ENCODE measurements around the gene CAPN7.
"Not testable (repeated sequence)": the region's sequence is repeated elsewhere in the genome, so short reads cannot be mapped to it uniquely, and the experiment has no call there.

The CAPN7 gene

DNA sequence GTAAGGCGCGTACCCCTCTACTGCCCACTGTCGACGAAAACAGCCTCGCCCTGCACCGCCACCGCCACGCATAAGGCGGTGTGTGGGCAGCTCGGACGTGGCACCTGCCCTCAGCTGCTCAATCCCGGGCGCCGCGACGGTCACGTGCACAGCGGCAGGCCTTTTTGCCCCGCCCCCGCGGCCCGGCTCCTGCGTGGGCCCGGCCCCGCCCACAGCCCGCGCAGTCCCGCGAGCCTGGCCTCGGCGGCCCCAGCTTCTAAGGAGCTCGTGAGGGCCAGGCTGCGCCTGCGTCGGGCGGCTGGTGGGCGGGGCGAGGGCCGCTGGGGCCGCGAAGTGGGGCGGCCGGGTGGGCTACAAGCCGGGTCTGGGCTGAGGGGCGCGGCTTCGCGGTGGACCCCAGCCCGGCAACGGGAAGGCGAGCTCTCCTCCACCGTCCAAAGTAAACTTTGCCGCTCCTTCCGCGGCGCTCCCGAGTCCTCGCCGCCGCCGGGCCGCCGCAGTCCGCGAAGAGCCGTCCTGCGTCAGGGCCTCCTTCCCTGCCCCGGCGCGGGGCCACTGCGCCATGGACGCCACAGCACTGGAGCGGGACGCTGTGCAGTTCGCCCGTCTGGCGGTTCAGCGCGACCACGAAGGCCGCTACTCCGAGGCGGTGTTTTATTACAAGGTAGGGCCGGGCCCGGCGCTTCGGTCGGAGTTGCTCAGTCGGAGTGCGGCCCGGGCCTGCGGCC is at the start of gene CAPN7:
Gene CAPN7, plus strand, starts transcription at position 313 of the 728 bp plus-strand sequence. Its CDS starts 250 bp downstream, at position 563.
- Histone ChIP-seq H3K27ac (ENCODE audit: low read length) (peak within 1 kb of the TSS; percentile 92), H3K4me1 (ENCODE audit: control insufficient read depth in 1 of 2, insufficient read depth in 2 of 2, low read length in 2 of 2) (peaks cover 0 to 19% of the 10 kb centered on the region in 2 donors), H3K36me3 (ENCODE audit: control insufficient read depth in 1 of 2, insufficient read depth in 2 of 2, low read length in 2 of 2) (peaks cover 4 to 5% of the 10 kb centered on the region in 2 donors), H3K9me3 (ENCODE audit: control insufficient read depth in 1 of 2, low read length in 2 of 2) (no peaks in the 10 kb centered on the region), H3K27me3 (ENCODE audit: low read depth, low read length) (no peaks in the 10 kb centered on the region), H3K4me3 (ENCODE audit: low read depth in 1 of 2, low read length in 2 of 2) (peak within 1 kb of the TSS; percentile 95)

- Histone ChIP-seq H3K4me1 (ENCODE audit: control insufficient read depth in 1 of 2, insufficient read depth in 2 of 2, low read length in 2 of 2) (no peaks in the 10 kb centered on the region), H3K4me3 (ENCODE audit: low read depth in 1 of 2, low read length in 2 of 2) (no peak overlapping the region), H3K27ac (ENCODE audit: low read length) (no peak overlapping the region), H3K27me3 (ENCODE audit: low read depth, low read length) (peaks cover 3% of the 10 kb centered on the region), H3K9me3 (ENCODE audit: control insufficient read depth in 1 of 2, low read length in 2 of 2) (peaks cover 0 to 2% of the 10 kb centered on the region in 2 donors), H3K36me3 (ENCODE audit: control insufficient read depth in 1 of 2, insufficient read depth in 2 of 2, low read length in 2 of 2) (no peaks in the 10 kb centered on the region)
These were observed 48.6 kb upstream of the CAPN7 start for GRCh38 chr3:15157441-15157840.

DNA sequence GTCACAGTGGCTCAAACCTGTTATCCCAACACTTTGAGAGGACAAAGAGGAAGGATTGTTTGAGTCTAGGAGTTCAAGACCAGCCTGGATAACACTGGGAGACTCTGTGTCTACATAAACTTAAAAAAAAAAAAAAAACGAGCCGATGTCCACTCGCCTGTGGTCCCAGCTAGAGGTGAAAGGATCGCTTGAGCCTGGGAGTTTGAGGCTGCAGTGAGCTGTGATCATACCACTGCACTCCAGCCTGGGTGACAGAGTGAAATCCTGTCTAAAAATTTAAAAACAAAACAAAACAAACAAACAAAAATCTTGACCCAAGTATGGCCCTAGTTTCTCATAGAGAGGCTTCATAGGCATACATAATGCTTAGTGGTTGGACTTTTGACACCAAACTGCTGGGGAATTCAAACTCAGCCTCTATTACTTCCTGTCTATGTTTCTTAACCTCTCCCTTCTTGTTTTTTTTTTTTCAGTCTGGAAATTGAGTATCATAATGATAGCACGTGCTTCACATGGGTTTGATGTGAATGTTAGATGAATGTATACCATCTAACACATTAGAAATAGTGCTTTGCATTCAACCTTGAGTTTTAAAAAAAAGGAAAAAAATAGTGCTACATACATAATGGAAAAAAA is 46.4 kb upstream of the CAPN7 start:
- Histone ChIP-seq H3K4me1 (ENCODE audit: control insufficient read depth in 1 of 2, insufficient read depth in 2 of 2, low read length in 2 of 2) (no peaks in the 10 kb centered on the region), H3K4me3 (ENCODE audit: low read depth in 1 of 2, low read length in 2 of 2) (no peak overlapping the region), H3K36me3 (ENCODE audit: control insufficient read depth in 1 of 2, insufficient read depth in 2 of 2, low read length in 2 of 2) (no peaks in the 10 kb centered on the region), H3K27ac (ENCODE audit: low read length) (no peak overlapping the region), H3K9me3 (ENCODE audit: control insufficient read depth in 1 of 2, low read length in 2 of 2) (peaks cover 0 to 2% of the 10 kb centered on the region in 2 donors), H3K27me3 (ENCODE audit: low read depth, low read length) (no peaks in the 10 kb centered on the region)

DNA sequence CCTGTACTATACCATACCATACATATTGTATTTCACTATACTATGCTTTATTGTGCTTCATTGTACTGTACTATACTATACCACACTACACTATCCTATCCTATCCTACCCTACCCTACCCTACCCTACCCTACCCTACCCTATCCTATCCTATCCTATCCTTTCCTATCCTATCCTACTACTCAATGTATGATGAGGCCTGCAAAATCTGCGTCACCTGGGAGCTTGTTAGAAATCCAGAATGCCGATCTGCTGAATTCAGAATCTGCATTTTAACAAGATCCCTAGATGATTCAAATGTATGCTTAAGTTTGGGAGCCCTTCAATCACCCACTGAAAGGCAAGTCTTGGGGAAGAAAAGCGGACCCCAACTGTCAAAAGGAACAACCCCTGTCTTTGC is 45.4 kb upstream of the CAPN7 start:
- H3K27me3 ChIP-seq (ENCODE audit: low read depth, low read length): no peaks in the 10 kb centered on the region
- no peak overlapping the region for H3K4me3 ChIP-seq (ENCODE audit: low read depth in 1 of 2, low read length in 2 of 2)
- no peaks in the 10 kb centered on the region for H3K36me3 ChIP-seq (ENCODE audit: control insufficient read depth in 1 of 2, insufficient read depth in 2 of 2, low read length in 2 of 2)
- H3K4me1 ChIP-seq (ENCODE audit: control insufficient read depth in 1 of 2, insufficient read depth in 2 of 2, low read length in 2 of 2): no peaks in the 10 kb centered on the region
- no peak overlapping the region for H3K27ac ChIP-seq (ENCODE audit: low read length)
- peaks cover 0 to 2% of the 10 kb centered on the region in 2 donors for H3K9me3 ChIP-seq (ENCODE audit: control insufficient read depth in 1 of 2, low read length in 2 of 2)

GRCh38 chr3:15161133-15161532 is 44.9 kb upstream of the CAPN7 start:
- Histone ChIP-seq H3K36me3 (ENCODE audit: control insufficient read depth in 1 of 2, insufficient read depth in 2 of 2, low read length in 2 of 2) (no peaks in the 10 kb centered on the region), H3K4me3 (ENCODE audit: low read depth in 1 of 2, low read length in 2 of 2) (no peak overlapping the region)

DNA sequence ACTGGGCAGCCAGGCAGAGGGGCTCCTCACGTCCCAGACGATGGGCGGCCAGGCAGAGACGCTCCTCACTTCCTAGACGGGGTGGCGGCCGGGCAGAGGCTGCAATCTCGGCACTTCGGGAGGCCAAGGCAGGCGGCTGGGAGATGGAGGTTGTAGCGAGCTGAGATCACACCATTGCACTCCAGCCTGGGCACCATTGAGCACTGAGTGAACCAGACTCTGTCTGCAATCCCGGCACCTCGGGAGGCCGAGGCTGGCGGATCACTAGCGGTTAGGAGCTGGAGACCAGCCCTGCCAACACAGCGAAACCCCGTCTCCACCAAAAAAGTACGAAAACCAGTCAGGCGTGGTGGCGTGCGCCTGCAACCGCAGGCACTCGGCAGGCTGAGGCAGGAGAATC is 42.4 kb upstream of the CAPN7 start:
- not testable (repeated sequence) for H3K36me3 ChIP-seq (ENCODE audit: control insufficient read depth in 1 of 2, insufficient read depth in 2 of 2, low read length in 2 of 2); H3K4me3 ChIP-seq (ENCODE audit: low read depth in 1 of 2, low read length in 2 of 2); H3K27ac ChIP-seq (ENCODE audit: low read length); H3K9me3 ChIP-seq (ENCODE audit: control insufficient read depth in 1 of 2, low read length in 2 of 2); H3K27me3 ChIP-seq (ENCODE audit: low read depth, low read length); H3K4me1 ChIP-seq (ENCODE audit: control insufficient read depth in 1 of 2, insufficient read depth in 2 of 2, low read length in 2 of 2)

More at GRCh38 chr3:15161133-15161532, 44.9 kb upstream of the CAPN7 start:
- H3K9me3 ChIP-seq (ENCODE audit: control insufficient read depth in 1 of 2, low read length in 2 of 2): peaks cover 0 to 2% of the 10 kb centered on the region in 2 donors
- no peaks in the 10 kb centered on the region for H3K27me3 ChIP-seq (ENCODE audit: low read depth, low read length)
- H3K4me1 ChIP-seq (ENCODE audit: control insufficient read depth in 1 of 2, insufficient read depth in 2 of 2, low read length in 2 of 2): no peaks in the 10 kb centered on the region
- no peak overlapping the region for H3K27ac ChIP-seq (ENCODE audit: low read length)

- H3K27ac ChIP-seq (ENCODE audit: low read length): no peak overlapping the region
- H3K4me3 ChIP-seq (ENCODE audit: low read depth in 1 of 2, low read length in 2 of 2): no peak overlapping the region
- H3K9me3 ChIP-seq (ENCODE audit: control insufficient read depth in 1 of 2, low read length in 2 of 2): no peaks in the 10 kb centered on the region
- no peaks in the 10 kb centered on the region for H3K27me3 ChIP-seq (ENCODE audit: low read depth, low read length)
- no peaks in the 10 kb centered on the region for H3K36me3 ChIP-seq (ENCODE audit: control insufficient read depth in 1 of 2, insufficient read depth in 2 of 2, low read length in 2 of 2)
- no peaks in the 10 kb centered on the region for H3K4me1 ChIP-seq (ENCODE audit: control insufficient read depth in 1 of 2, insufficient read depth in 2 of 2, low read length in 2 of 2)
These were observed 41.7 kb upstream of the CAPN7 start for GRCh38 chr3:15164340-15164739.

DNA sequence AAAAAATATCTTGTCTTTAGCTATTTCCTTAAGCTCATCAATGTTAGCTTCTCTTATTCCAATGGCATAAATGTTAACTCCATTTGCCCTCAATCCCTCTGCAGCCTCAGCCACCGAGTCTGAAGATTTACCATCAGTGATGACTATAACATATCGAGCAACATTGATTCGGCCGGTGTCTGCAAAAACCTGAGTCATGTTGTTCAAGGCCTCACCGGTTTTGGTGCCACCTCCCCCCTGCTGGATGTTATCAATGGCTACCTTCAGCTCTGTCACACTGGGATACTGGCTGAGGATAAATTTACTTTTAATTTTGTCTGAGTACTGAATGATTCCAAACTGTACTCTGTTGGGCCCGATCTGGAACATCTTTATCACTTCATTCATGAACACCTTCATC is 41.0 kb upstream of the CAPN7 start:
- H3K4me3 ChIP-seq (ENCODE audit: low read depth in 1 of 2, low read length in 2 of 2): no peak overlapping the region
- no peaks in the 10 kb centered on the region for H3K9me3 ChIP-seq (ENCODE audit: control insufficient read depth in 1 of 2, low read length in 2 of 2)
- H3K36me3 ChIP-seq (ENCODE audit: control insufficient read depth in 1 of 2, insufficient read depth in 2 of 2, low read length in 2 of 2): no peaks in the 10 kb centered on the region
- H3K27ac ChIP-seq (ENCODE audit: low read length): no peak overlapping the region
- H3K4me1 ChIP-seq (ENCODE audit: control insufficient read depth in 1 of 2, insufficient read depth in 2 of 2, low read length in 2 of 2): no peaks in the 10 kb centered on the region
- H3K27me3 ChIP-seq (ENCODE audit: low read depth, low read length): no peaks in the 10 kb centered on the region

GRCh38 chr3:15166391-15166790 is 39.7 kb upstream of the CAPN7 start:
- H3K36me3 ChIP-seq (ENCODE audit: control insufficient read depth in 1 of 2, insufficient read depth in 2 of 2, low read length in 2 of 2); H3K4me3 ChIP-seq (ENCODE audit: low read depth in 1 of 2, low read length in 2 of 2); H3K9me3 ChIP-seq (ENCODE audit: control insufficient read depth in 1 of 2, low read length in 2 of 2); H3K4me1 ChIP-seq (ENCODE audit: control insufficient read depth in 1 of 2, insufficient read depth in 2 of 2, low read length in 2 of 2); H3K27ac ChIP-seq (ENCODE audit: low read length); H3K27me3 ChIP-seq (ENCODE audit: low read depth, low read length): not testable (repeated sequence)

DNA sequence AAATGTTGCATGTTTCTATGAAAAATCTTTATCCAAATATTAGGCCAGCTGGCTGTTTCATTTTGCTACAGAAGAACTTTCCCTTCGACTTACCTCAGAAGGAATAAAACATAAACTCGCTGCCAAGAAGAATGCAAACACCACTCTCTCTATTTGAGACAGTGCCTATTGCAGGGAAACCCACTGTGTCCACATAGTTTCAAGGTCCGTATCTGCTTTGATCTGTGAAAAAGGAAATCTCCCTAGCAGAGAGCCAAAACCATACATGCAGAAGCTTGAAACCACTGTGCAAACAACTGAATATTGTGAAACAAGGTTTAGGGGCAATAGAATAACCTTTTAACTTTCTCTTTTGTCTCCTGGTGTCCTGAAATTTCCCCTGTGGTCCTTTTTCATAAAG is 35.0 kb upstream of the CAPN7 start:
- no peak overlapping the region for H3K4me3 ChIP-seq (ENCODE audit: low read depth in 1 of 2, low read length in 2 of 2)
- no peaks in the 10 kb centered on the region for H3K36me3 ChIP-seq (ENCODE audit: control insufficient read depth in 1 of 2, insufficient read depth in 2 of 2, low read length in 2 of 2)
- no peaks in the 10 kb centered on the region for H3K27me3 ChIP-seq (ENCODE audit: low read depth, low read length)
- no peaks in the 10 kb centered on the region for H3K4me1 ChIP-seq (ENCODE audit: control insufficient read depth in 1 of 2, insufficient read depth in 2 of 2, low read length in 2 of 2)
- no peaks in the 10 kb centered on the region for H3K9me3 ChIP-seq (ENCODE audit: control insufficient read depth in 1 of 2, low read length in 2 of 2)
- H3K27ac ChIP-seq (ENCODE audit: low read length): no peak overlapping the region

DNA sequence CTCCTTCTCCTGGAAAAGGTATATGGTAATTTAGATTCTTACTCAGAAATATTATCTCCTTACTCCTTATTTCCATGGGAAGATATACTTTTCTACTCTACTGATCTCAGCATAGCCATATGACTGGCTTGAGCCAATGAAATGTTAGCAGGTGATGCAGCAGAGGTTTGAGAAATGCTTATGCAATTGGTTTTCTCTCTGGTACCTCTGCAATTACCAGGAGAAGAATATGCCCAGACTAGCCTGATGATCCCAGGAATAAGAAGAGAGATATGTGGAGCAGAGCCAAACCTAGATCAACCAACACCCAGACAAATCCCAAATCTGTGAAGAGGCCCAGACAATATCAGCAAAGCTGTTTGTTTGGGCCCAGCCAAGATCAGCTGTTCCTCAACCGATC is 33.2 kb upstream of the CAPN7 start:
- no peak overlapping the region for H3K27ac ChIP-seq (ENCODE audit: low read length)
- H3K4me1 ChIP-seq (ENCODE audit: control insufficient read depth in 1 of 2, insufficient read depth in 2 of 2, low read length in 2 of 2): no peaks in the 10 kb centered on the region
- H3K9me3 ChIP-seq (ENCODE audit: control insufficient read depth in 1 of 2, low read length in 2 of 2): no peaks in the 10 kb centered on the region
- no peak overlapping the region for H3K4me3 ChIP-seq (ENCODE audit: low read depth in 1 of 2, low read length in 2 of 2)
- H3K27me3 ChIP-seq (ENCODE audit: low read depth, low read length): no peaks in the 10 kb centered on the region
- H3K36me3 ChIP-seq (ENCODE audit: control insufficient read depth in 1 of 2, insufficient read depth in 2 of 2, low read length in 2 of 2): no peaks in the 10 kb centered on the region

- Histone ChIP-seq H3K9me3 (ENCODE audit: control insufficient read depth in 1 of 2, low read length in 2 of 2) (no peaks in the 10 kb centered on the region), H3K27me3 (ENCODE audit: low read depth, low read length) (no peaks in the 10 kb centered on the region), H3K36me3 (ENCODE audit: control insufficient read depth in 1 of 2, insufficient read depth in 2 of 2, low read length in 2 of 2) (no peaks in the 10 kb centered on the region), H3K4me1 (ENCODE audit: control insufficient read depth in 1 of 2, insufficient read depth in 2 of 2, low read length in 2 of 2) (no peaks in the 10 kb centered on the region), H3K4me3 (ENCODE audit: low read depth in 1 of 2, low read length in 2 of 2) (no peak overlapping the region), H3K27ac (ENCODE audit: low read length) (no peak overlapping the region)
These were observed 31.1 kb upstream of the CAPN7 start for GRCh38 chr3:15174953-15175352.
